ENCODE data around the gene SRRM2.
A peak's percentile ranks its signal among the peaks of the same experiment; 100 is the strongest.

Gene SRRM2

GRCh38 chr16:2756288-2757015 lies 4.0 kb downstream of the SRRM2 start:
- H3K27ac ChIP-seq = no peak overlapping the region

GRCh38 chr16:2757344-2757743 lies 4.9 kb downstream of the SRRM2 start:
- DNase-seq (ENCODE audit: low read depth, low spot score) = no peak
- no peak overlapping the region for H3K27ac ChIP-seq

More at GRCh38 chr16:2756288-2757015, 4.0 kb downstream of the SRRM2 start:
- no peak for DNase-seq (ENCODE audit: low read depth, low spot score)

- DNase-seq (ENCODE audit: low read depth, low spot score) = no peak
- no peak overlapping the region for H3K27ac ChIP-seq
Observed at GRCh38 chr16:2761472-2761871, 9.0 kb downstream of the SRRM2 start.

GRCh38 chr16:2761886-2762583 lies 9.6 kb downstream of the SRRM2 start:
- no peak for DNase-seq (ENCODE audit: low read depth, low spot score)
- H3K27ac ChIP-seq = no peak overlapping the region

GRCh38 chr16:2762711-2763110 lies 10.3 kb downstream of the SRRM2 start:
- DNase-seq (ENCODE audit: low read depth, low spot score) = no peak

GRCh38 chr16:2763173-2763572 lies 10.7 kb downstream of the SRRM2 start:
- DNase-seq (ENCODE audit: low read depth, low spot score) = no peak
- no peak overlapping the region for H3K27ac ChIP-seq

More at GRCh38 chr16:2762711-2763110, 10.3 kb downstream of the SRRM2 start:
- H3K27ac ChIP-seq = no peak overlapping the region

GRCh38 chr16:2764718-2765117 lies 12.3 kb downstream of the SRRM2 start:
- no peak overlapping the region for H3K27ac ChIP-seq
- no peak for DNase-seq (ENCODE audit: low read depth, low spot score)

- no peak for DNase-seq (ENCODE audit: low read depth, low spot score)
- H3K27ac ChIP-seq = no peak overlapping the region
Observed at GRCh38 chr16:2765462-2766404, 13.3 kb downstream of the SRRM2 start.

GRCh38 chr16:2766430-2767139 lies 14.1 kb downstream of the SRRM2 start:
- no peak overlapping the region for H3K27ac ChIP-seq
- no peak for DNase-seq (ENCODE audit: low read depth, low spot score)

- H3K27ac ChIP-seq = no peak overlapping the region
- DNase-seq (ENCODE audit: low read depth, low spot score) = no peak
Observed at GRCh38 chr16:2767140-2767731, 14.8 kb downstream of the SRRM2 start.

GRCh38 chr16:2767891-2768290 lies 15.5 kb downstream of the SRRM2 start:
- no peak for DNase-seq (ENCODE audit: low read depth, low spot score)
- H3K27ac ChIP-seq = peak overlapping the region; percentile 22

- peak overlapping the region; percentile 22 for H3K27ac ChIP-seq
- no peak for DNase-seq (ENCODE audit: low read depth, low spot score)
Observed at GRCh38 chr16:2768403-2769089, 16.1 kb downstream of the SRRM2 start.

GRCh38 chr16:2769100-2769529 lies 16.7 kb downstream of the SRRM2 start:
- peak overlapping the region; percentile 22 for H3K27ac ChIP-seq

GRCh38 chr16:2769675-2770056 lies 17.2 kb downstream of the SRRM2 start:
- H3K27ac ChIP-seq = peak overlapping the region; percentile 22
- DNase-seq (ENCODE audit: low read depth, low spot score) = no peak

More at GRCh38 chr16:2769100-2769529, 16.7 kb downstream of the SRRM2 start:
- DNase-seq (ENCODE audit: low read depth, low spot score) = no peak

GRCh38 chr16:2770057-2770951 lies 17.9 kb downstream of the SRRM2 start:
- H3K27ac ChIP-seq = peak overlapping the region; percentile 22
- no peak for DNase-seq (ENCODE audit: low read depth, low spot score)

GRCh38 chr16:2771496-2772402 lies 19.3 kb downstream of the SRRM2 start:
- no peak for DNase-seq (ENCODE audit: low read depth, low spot score)
- H3K27ac ChIP-seq = no peak overlapping the region
